ENCODE measurements around the gene HACD1.
"Not testable (repeated sequence)": the region's sequence is repeated elsewhere in the genome, so short reads cannot be mapped to it uniquely, and the experiment has no call there.

The HACD1 gene

DNA sequence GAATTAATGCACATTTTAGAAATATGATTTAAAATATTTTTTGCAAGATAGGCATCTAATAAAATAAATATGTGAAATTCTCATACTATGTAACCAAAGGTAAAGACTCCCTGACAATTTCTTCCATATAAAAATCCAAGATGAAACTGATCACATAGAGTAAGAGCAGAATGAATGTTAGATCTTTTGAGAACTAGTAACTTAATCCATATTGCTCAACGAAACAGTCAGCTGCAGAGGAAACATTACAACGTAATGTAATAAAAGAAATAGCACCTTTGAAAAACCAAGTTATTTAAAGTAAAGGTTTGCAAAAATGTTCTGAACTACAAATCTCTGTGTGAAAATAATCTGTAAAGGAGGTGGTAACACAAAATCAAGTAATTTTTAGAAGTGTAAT lies 28.8 kb downstream of the HACD1 start:
- in situ Hi-C loops (cut with MboI; ENCODE audit: low pct_unique_long_range_greater_than_20kb, low sequenced_read_pairs, unreplicated experiment), result no loop called here
- TF ChIP-seq, protein P1, sequence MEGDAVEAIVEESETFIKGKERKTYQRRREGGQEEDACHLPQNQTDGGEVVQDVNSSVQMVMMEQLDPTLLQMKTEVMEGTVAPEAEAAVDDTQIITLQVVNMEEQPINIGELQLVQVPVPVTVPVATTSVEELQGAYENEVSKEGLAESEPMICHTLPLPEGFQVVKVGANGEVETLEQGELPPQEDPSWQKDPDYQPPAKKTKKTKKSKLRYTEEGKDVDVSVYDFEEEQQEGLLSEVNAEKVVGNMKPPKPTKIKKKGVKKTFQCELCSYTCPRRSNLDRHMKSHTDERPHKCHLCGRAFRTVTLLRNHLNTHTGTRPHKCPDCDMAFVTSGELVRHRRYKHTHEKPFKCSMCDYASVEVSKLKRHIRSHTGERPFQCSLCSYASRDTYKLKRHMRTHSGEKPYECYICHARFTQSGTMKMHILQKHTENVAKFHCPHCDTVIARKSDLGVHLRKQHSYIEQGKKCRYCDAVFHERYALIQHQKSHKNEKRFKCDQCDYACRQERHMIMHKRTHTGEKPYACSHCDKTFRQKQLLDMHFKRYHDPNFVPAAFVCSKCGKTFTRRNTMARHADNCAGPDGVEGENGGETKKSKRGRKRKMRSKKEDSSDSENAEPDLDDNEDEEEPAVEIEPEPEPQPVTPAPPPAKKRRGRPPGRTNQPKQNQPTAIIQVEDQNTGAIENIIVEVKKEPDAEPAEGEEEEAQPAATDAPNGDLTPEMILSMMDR (IDR thresholded peaks at IDR 0.05; ENCODE audit: extremely low read depth, insufficient read depth, missing control alignments), result no peak
- no peak for DNase-seq (ENCODE audit: low spot score)

DNA sequence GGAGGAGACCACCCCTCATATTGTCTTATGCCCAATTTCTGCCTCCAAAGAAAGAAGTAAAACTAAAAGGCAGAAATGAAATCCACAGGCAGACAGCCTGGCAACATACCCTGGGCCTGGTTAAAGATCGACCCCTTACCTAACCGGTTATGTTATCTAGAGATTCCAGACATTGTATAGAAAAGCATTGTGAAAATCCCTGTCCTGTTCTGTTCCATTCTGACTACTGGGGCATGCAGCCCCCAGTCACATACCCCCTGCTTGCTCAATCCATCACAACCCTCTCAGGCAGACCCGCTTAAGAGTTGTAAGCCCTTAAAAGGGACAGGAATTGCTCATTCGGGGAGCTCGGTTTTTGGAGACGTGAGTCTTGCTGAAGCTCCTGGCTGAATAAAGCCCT lies 29.9 kb downstream of the HACD1 start:
- DNase-seq (ENCODE audit: low spot score); in situ Hi-C loops (cut with MboI; ENCODE audit: low pct_unique_long_range_greater_than_20kb, low sequenced_read_pairs, unreplicated experiment): not testable (repeated sequence)

DNA sequence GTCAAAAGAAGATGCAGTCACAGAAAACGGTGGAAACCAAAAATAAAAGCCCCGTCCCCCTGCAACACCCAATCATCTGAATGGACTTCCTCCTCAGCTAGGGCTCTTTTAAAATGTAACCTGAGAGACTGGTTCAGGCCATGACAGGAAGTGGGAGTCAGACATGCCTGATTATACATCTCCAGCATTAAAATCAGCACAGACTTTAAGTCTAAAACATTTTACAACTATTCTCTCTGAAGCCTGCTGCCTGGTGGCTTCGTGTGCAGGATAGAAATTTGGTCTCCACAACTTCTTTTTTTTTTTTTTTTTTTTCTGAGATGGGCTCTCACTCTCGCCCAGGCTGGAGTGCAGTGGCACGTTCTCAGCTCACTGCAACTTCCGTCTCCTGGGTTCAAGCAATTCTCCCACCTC lies 30.3 kb downstream of the HACD1 start:
- TF ChIP-seq, protein P1 (IDR thresholded peaks at IDR 0.05; ENCODE audit: extremely low read depth, insufficient read depth, missing control alignments), result no peak
- DNase-seq (ENCODE audit: low spot score), result no peak
- in situ Hi-C loops (cut with MboI; ENCODE audit: low pct_unique_long_range_greater_than_20kb, low sequenced_read_pairs, unreplicated experiment), result no loop called here

DNA sequence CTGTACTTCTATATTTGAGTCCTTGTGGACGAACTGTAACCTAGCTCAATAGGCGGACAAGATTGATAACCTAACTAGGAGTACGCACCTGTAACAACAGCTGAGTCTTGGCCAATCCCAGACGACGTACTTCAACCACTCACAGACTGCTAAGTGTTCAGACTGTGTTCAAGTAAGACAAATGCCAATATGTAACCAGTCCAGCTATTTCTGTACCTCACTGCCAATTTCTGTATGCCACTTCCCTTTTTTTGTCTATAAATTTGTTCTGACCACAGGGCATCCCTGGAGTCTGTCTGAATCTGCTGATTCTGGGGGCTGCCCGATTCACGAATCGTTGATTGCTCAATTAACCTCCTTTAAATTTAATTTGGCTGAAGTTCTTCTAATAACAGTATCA lies 32.2 kb downstream of the HACD1 start:
- TF ChIP-seq, protein P1 (IDR thresholded peaks at IDR 0.05; ENCODE audit: extremely low read depth, insufficient read depth, missing control alignments), result no peak
- in situ Hi-C loops (cut with MboI; ENCODE audit: low pct_unique_long_range_greater_than_20kb, low sequenced_read_pairs, unreplicated experiment), result no loop called here
- DNase-seq (ENCODE audit: low spot score), result no peak

DNA sequence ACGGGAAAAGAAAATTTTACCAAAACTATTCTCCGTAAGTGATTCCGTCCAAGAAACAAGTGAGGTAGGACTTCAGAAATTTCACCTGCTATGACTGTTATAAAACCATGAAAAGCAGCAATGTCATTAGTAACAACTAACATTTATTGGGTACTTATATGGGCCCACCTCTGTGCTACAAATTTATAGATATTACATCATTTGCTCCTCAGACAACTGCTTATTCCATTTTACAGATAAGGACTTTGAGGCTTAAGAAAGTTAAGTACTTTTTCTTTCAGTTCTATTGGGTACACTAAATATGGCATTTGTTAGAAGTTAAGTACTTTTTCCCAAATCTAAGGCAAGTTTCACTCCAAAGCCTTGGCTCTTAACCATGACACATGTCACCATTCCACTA lies 36.3 kb downstream of the HACD1 start:
- in situ Hi-C loops (cut with MboI; ENCODE audit: low pct_unique_long_range_greater_than_20kb, low sequenced_read_pairs, unreplicated experiment), result no loop called here
- TF ChIP-seq, protein P1 (IDR thresholded peaks at IDR 0.05; ENCODE audit: extremely low read depth, insufficient read depth, missing control alignments), result no peak
- no peak for DNase-seq (ENCODE audit: low spot score)

DNA sequence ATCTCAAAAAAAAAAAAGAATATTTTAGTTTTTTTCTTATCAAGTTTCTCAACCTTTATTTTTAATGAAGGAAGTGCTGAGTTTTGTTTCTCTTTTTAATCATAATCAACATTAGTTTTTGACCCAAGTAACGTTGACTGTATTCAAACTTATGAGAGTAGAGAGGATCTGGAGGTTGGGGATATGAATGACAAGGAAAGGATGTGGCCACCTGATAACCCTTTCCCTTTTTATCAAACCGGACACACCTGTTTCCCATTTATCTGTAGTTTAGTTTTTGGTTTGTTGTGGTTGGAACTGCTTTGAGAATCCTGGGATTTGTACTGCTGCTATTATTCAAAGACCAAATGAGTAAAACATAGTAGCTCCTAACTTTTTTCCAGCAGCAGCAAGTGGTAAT lies 38.6 kb downstream of the HACD1 start:
- in situ Hi-C loops (cut with MboI; ENCODE audit: low pct_unique_long_range_greater_than_20kb, low sequenced_read_pairs, unreplicated experiment), result no loop called here

DNA sequence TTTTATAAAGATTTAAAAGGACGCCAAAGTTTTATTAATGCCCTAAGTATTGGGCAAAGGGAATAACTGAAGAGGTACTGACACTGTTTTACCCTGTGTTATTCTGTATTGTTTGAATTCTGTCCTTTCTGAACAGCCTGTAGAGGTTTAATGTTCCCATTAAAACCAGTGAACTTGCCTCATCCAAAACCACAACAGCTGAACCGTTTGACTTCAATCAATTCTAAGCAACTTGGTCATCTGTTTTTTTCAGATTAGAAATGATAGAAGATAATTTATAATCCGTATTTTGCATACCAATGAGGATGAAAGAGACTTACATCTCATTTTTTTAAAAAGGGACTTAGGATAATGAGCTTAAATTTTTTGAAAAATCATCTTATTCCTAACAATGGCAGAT lies 40.4 kb downstream of the HACD1 start:
- in situ Hi-C loops (cut with MboI; ENCODE audit: low pct_unique_long_range_greater_than_20kb, low sequenced_read_pairs, unreplicated experiment), result no loop called here
- TF ChIP-seq, protein P1 (IDR thresholded peaks at IDR 0.05; ENCODE audit: extremely low read depth, insufficient read depth, missing control alignments), result no peak
- no peak for DNase-seq (ENCODE audit: low spot score)

More for the DNA sequence above, 38.6 kb downstream of the HACD1 start:
- DNase-seq (ENCODE audit: low spot score), result no peak
- TF ChIP-seq, protein P1 (IDR thresholded peaks at IDR 0.05; ENCODE audit: extremely low read depth, insufficient read depth, missing control alignments), result no peak

Measured in GM13977 (cell line).